Activated naive CD8-positive, alpha-beta T cell treated with anti-CD3 and anti-CD28 coated beads, Interleukin-2, amount 50 U/mL, for 24 hours (primary cell): ENCODE data around the gene OR52J3.

Experiments
- ATAC-seq: fragments of 150-1000 bp; cut with Tn5 transposase; one replicate; pipeline ENCODE4 v1.10.0; 2021
- DNase-seq: peaks from one replicate; pipeline ENCODE4 v3.0.0; 2021
- H3K27ac Mint-ChIP-seq: one replicate; pipeline ENCODE4 v1.8.0; 2021; ENCODE audit warnings: mild to moderate bottlenecking, mixed read lengths
- H3K27me3 Mint-ChIP-seq: one replicate; pipeline ENCODE4 v1.8.0; 2021; ENCODE audit warnings: mixed read lengths
- H3K36me3 Mint-ChIP-seq: one replicate; pipeline ENCODE4 v1.8.0; 2021; ENCODE audit warnings: low read depth, mixed read lengths
- H3K4me1 Mint-ChIP-seq: one replicate; pipeline ENCODE4 v1.8.0; 2021; ENCODE audit warnings: mixed read lengths
- H3K4me3 Mint-ChIP-seq: one replicate; pipeline ENCODE4 v1.8.0; 2021; ENCODE audit warnings: mild to moderate bottlenecking, moderate library complexity, mixed read lengths
- H3K9me3 Mint-ChIP-seq: one replicate; pipeline ENCODE4 v1.8.0; 2021; ENCODE audit warnings: mixed read lengths

Gene OR52J3

DNA sequence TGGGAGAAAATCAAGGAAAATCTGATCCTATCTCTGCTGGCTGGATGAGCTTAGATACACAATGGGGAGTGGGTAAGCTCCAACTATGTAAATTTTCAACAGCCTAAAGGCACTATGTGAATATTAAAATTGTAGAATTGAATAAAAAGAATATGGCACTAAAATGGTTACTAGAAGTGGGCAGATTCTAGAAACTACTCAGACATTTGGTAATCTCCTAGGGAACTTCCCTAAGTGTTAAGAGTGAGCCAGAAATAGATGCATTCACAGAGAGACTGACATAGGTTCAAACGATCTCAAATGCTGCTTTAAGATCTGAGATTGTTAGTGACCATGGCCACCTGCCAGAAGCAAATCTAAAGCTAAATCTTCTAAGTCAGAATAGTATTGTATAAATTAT, 18.7 kb downstream of the OR52J3 start:
- Mint-ChIP-seq H3K27ac (no peak overlapping the region), H3K4me1 (no peaks in the 10 kb centered on the region), H3K9me3 (no peaks in the 10 kb centered on the region), H3K4me3 (no peak overlapping the region), H3K36me3 (no peaks in the 10 kb centered on the region), H3K27me3 (no peaks in the 10 kb centered on the region)
- no peak for DNase-seq
- no peak for ATAC-seq

DNA sequence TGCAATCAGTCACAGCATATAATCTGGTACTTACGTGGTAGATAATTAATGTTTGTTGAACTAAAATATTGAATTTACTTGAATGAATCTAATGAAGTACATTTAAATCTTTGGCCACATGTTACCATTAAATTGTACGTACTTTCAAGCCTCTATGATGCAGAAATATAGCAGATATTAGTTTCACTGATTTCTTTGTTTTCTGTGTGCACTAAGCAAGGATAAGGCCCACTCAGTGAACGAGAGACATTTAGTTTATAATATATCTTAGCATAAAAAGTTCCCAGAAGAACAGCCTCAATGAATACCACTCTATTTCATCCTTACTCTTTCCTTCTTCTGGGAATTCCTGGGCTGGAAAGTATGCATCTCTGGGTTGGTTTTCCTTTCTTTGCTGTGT, 22.9 kb downstream of the OR52J3 start, which contains the start of gene OR52E1:
Gene OR52E1 (plus strand): TSS at position 301 of the 400 bp plus-strand sequence.
- no peaks in the 10 kb centered on the region for H3K9me3 Mint-ChIP-seq
- H3K4me3 Mint-ChIP-seq, result no peak within 1 kb of the TSS
- ATAC-seq (no peak), DNase-seq (no peak)
- no peaks in the 10 kb centered on the region for H3K4me1 Mint-ChIP-seq
- H3K36me3 Mint-ChIP-seq, result no peaks in the 10 kb centered on the region
- H3K27me3 Mint-ChIP-seq, result no peaks in the 10 kb centered on the region
- H3K27ac Mint-ChIP-seq, result no peak within 1 kb of the TSS

DNA sequence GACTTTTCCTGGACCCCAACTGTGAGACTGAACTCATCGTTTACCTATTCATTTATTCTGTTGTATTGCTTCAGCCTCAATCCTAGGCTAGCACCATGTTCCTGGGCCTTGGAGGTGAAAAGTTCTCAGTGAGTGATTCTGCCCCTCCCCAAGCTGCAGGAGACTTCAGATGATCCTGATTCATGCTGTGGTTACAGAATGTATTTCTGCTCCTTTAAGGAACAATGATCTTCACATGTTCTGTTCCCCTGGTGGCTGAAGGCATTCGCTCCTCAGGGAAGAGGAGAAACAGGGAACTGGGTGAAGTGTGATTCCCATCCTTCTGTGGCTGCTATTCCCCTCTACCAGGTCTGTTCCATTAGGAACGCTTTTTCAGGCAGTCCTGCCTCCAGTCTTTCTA, 25.5 kb downstream of the OR52J3 start:
- peaks cover 6% of the 10 kb centered on the region for H3K27me3 Mint-ChIP-seq
- H3K4me1 Mint-ChIP-seq, result no peaks in the 10 kb centered on the region
- H3K9me3 Mint-ChIP-seq, result no peaks in the 10 kb centered on the region
- no peak for DNase-seq
- H3K4me3 Mint-ChIP-seq, result no peak overlapping the region
- no peak overlapping the region for H3K27ac Mint-ChIP-seq
- ATAC-seq, result no peak
- H3K36me3 Mint-ChIP-seq, result no peaks in the 10 kb centered on the region

DNA sequence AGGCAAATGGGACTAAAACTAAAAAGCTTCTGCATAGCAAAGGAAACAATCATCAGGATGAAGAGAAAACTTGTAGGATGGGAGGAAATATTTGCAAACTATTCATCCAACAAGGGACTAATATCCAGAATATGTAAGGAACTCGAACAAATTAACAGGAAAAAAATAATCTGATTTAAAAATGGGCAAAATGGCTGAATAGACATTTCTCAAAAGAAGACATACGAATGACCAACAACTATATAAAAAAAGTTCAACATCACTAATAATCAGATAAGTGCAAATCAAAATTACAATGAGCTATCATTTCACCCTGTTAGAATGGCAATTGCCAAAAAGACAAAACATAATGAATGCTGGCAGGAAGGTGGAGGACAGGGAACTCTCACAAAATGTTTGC, 35.1 kb downstream of the OR52J3 start:
- H3K4me3 Mint-ChIP-seq, result no peak overlapping the region
- H3K36me3 Mint-ChIP-seq, result no peaks in the 10 kb centered on the region
- ATAC-seq (no peak), DNase-seq (no peak)
- H3K27me3 Mint-ChIP-seq, result no peaks in the 10 kb centered on the region
- no peaks in the 10 kb centered on the region for H3K4me1 Mint-ChIP-seq
- H3K27ac Mint-ChIP-seq, result no peak overlapping the region
- no peaks in the 10 kb centered on the region for H3K9me3 Mint-ChIP-seq

DNA sequence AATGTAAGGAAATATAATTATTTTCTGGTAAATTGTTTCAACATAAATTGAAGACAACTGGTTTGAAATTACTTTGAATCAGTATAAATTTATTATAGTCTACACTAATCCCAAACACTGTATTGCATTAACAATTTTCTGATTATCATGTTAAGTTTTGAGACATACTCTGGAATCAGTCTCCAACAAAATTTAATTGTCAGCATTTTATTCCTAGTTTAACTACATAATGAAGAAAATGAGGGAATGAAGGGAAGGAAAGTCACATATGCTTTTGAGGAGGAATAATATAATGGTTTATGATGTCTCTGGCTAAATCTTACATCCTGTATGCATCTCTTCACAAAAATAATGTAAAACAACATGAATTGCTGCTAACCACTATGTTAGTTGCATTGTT, 37.3 kb downstream of the OR52J3 start:
- DNase-seq (no peak), ATAC-seq (no peak)
- H3K27me3 Mint-ChIP-seq, result no peaks in the 10 kb centered on the region
- no peaks in the 10 kb centered on the region for H3K9me3 Mint-ChIP-seq
- H3K4me1 Mint-ChIP-seq, result no peaks in the 10 kb centered on the region
- H3K27ac Mint-ChIP-seq, result no peak overlapping the region
- H3K36me3 Mint-ChIP-seq, result no peaks in the 10 kb centered on the region
- no peak overlapping the region for H3K4me3 Mint-ChIP-seq

DNA sequence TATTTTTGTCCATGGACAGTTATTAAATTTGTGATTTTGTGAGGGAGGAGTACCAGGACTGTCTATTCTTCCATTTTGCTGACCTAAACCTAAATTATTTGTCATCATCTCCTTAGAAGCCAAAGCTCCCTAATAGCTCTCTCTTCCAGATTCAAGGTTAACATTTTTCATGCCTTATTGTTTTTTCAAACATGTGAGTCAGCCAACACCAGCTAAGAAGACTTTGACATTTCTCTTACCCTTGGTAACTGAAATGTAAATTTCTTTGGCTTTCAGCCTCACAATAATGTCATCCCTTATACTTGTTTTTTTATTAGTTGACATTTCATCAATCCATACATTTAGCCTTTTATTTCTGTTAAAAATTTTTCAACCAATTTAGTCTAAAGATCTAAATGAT, 42.2 kb downstream of the OR52J3 start:
- H3K27me3 Mint-ChIP-seq, result no peaks in the 10 kb centered on the region
- no peaks in the 10 kb centered on the region for H3K4me1 Mint-ChIP-seq
- no peak overlapping the region for H3K27ac Mint-ChIP-seq
- no peak for ATAC-seq
- H3K4me3 Mint-ChIP-seq, result no peak overlapping the region
- peaks cover 4% of the 10 kb centered on the region for H3K9me3 Mint-ChIP-seq
- DNase-seq, result no peak
- H3K36me3 Mint-ChIP-seq, result no peaks in the 10 kb centered on the region

DNA sequence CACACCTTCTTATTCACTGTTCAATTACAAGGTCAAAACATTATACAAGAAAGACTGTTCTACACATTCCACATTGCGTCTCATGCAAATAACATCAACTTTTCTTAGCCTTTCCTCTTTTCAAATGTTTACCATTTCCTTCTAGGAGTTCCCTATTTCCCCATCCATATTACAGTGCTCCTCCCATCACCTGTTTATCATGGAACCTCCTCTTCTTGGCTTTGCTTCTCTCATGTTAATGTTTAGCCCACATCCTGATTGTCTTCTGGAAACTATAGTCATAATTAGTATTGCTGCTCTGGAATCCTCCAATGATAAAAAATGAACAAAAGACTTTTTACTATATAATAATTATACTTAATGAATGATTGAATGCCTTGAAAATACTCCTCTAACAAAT, 44.3 kb downstream of the OR52J3 start:
- H3K27ac Mint-ChIP-seq, result no peak overlapping the region
- H3K27me3 Mint-ChIP-seq, result no peaks in the 10 kb centered on the region
- DNase-seq (no peak), ATAC-seq (no peak)
- no peaks in the 10 kb centered on the region for H3K36me3 Mint-ChIP-seq
- peaks cover 4% of the 10 kb centered on the region for H3K9me3 Mint-ChIP-seq
- H3K4me3 Mint-ChIP-seq, result no peak overlapping the region
- no peaks in the 10 kb centered on the region for H3K4me1 Mint-ChIP-seq

DNA sequence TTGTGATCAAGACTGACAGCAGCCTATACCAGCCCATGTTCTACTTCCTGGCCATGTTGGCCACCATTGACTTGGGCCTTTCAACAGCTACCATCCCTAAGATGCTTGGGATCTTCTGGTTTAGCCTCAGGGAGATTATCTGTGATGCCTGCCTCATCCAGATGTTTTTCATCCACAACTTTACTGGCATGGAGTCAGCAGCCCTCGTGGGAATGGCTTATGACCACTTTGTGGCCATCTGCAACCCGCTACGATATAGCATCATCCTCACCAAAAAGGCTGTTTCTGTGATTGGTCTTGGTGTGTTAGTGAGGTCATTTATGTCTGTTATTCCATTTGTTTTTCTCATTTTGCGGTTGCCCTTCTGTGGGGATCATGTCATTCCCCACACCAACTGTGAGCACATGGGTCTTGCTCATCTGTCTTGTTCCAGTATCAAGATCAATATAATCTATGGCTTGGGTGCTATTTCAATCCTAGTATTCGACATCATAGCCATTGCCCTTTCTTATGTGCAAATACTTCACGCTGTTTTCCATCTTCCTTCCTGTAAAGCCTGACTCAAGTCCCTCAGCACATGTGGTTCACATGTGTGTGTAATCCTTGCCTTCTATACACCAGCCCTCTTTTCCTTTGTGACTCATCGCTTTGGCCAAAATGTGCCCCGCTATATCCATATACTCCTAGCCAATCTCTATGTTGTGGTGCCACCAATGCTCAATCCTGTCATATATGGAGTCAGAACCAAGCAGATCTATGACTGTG, 46.7 kb downstream of the OR52J3 start:
- H3K4me1 Mint-ChIP-seq, result no peaks in the 10 kb centered on the region
- H3K4me3 Mint-ChIP-seq, result no peak overlapping the region
- H3K9me3 Mint-ChIP-seq, result peaks cover 4% of the 10 kb centered on the region
- H3K27me3 Mint-ChIP-seq, result no peaks in the 10 kb centered on the region
- no peak overlapping the region for H3K27ac Mint-ChIP-seq
- DNase-seq, result no peak
- no peaks in the 10 kb centered on the region for H3K36me3 Mint-ChIP-seq
- ATAC-seq, result peak; percentile 20

DNA sequence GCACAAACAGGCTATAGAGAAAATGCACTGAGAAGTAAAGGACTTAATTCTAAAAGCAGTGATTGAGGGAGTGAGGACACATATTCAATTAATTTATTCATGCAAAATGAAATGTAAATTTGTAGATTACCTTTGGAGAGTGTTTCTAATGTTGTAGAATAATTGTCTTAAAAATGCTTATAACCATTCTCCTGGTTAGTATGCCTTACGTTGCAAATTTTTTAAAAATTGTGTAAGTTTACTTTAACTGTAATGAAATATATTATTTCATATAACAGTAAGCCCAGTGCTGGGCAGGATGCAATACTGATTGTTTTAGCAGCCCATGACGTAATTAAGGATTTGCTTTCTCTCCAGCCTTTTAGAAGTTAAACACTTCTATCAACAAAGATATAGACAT, 49.7 kb downstream of the OR52J3 start:
- Mint-ChIP-seq H3K36me3 (no peaks in the 10 kb centered on the region), H3K4me3 (no peak overlapping the region), H3K27ac (no peak overlapping the region), H3K9me3 (peaks cover 4% of the 10 kb centered on the region), H3K27me3 (peaks cover 3% of the 10 kb centered on the region), H3K4me1 (no peaks in the 10 kb centered on the region)
- ATAC-seq (no peak), DNase-seq (no peak)
